GM23248 (cell line): ENCODE measurements around the gene HRCT1.

Source experiments
- EZH2 ChIP-seq: fragments of 200-600 bp; sonication (generic); IDR thresholded peaks from 2 replicates; pipeline ENCODE4 v1.6.1; 2018; ENCODE audit warnings: antibody characterized with exemption, mild to moderate bottlenecking; ENCODE audit not compliant: insufficient read depth, poor library complexity, severe bottlenecking
- EZH2phosphoT487 ChIP-seq: fragments of 200-600 bp; sonication (generic); IDR thresholded peaks from 2 replicates; pipeline ENCODE4 v1.6.1; 2018; ENCODE audit warnings: antibody characterized with exemption, moderate library complexity, mild to moderate bottlenecking, low read depth; ENCODE audit not compliant: insufficient read depth

DNA sequence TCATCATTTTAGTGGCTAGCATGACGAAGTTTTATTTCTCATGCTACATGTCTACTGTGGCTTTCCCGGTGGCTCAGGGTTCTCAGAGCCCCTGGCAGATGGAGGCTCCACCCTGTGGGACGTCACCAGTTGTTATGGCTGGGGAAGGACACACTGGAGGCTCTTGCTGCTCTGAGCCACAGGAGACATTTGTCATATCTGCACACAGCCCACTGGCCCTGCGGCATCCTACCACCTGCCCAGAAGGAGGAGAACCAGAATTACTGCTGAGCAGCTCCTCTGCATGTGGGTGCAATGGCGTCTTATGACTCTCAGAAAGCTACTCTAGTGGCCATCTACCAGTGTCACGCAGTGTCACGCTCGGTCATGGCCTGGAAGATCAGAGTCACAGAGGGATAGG lies 42.4 kb upstream of the HRCT1 start:
- TF ChIP-seq EZH2phosphoT487 = no peak
- no peak for TF ChIP-seq EZH2
